Chondrocyte (in vitro differentiated cells): Measurements from ENCODE around the gene BTNL8. TPM values are rescaled to one million over a fixed set of nuclear protein-coding genes. Genes with fewer than 3 reads are reported as not detected.

Source experiments
- DNase-seq: peaks from one replicate; pipeline ENCODE4 v3.0.0; 2021; ENCODE audit warnings: mixed read lengths, low spot score
- H3K27ac Mint-ChIP-seq: one replicate; pipeline ENCODE4 v1.8.0; 2021; ENCODE audit warnings: mild to moderate bottlenecking, moderate library complexity, mixed read lengths; ENCODE audit not compliant: unreplicated experiment
- H3K27me3 Mint-ChIP-seq: 2 replicates; pipeline ENCODE4 v1.8.0; 2021; ENCODE audit warnings: low read depth, mixed read lengths
- H3K36me3 Mint-ChIP-seq: 2 replicates; pipeline ENCODE4 v1.8.0; 2021; ENCODE audit warnings: low read depth, mixed read lengths
- H3K4me1 Mint-ChIP-seq: 2 replicates; pipeline ENCODE4 v1.8.0; 2021; ENCODE audit warnings: low read depth, mild to moderate bottlenecking, mixed read lengths
- H3K4me3 Mint-ChIP-seq: one replicate; pipeline ENCODE4 v1.8.0; 2021; ENCODE audit warnings: mild to moderate bottlenecking, moderate library complexity, mixed read lengths; ENCODE audit not compliant: unreplicated experiment
- H3K9me3 Mint-ChIP-seq: 2 replicates; pipeline ENCODE4 v1.8.0; 2021; ENCODE audit warnings: low read depth, mixed read lengths
- total RNA-seq: library from RNA; stranded (reverse); gene quantifications from 3 replicates; pipeline ENCODE4 v1.2.1, GENCODE V29; 2021
- TF ChIP-seq, protein P1 (sequence below): fragments of 200-600 bp; sonication (generic); IDR thresholded peaks from 2 replicates; pipeline ENCODE4 v1.5.0; 2021; ENCODE audit warnings: antibody characterized with exemption, mild to moderate bottlenecking, moderate library complexity

Gene BTNL8
- total RNA-seq, 1 donor from 2014 or later = not detected

DNA sequence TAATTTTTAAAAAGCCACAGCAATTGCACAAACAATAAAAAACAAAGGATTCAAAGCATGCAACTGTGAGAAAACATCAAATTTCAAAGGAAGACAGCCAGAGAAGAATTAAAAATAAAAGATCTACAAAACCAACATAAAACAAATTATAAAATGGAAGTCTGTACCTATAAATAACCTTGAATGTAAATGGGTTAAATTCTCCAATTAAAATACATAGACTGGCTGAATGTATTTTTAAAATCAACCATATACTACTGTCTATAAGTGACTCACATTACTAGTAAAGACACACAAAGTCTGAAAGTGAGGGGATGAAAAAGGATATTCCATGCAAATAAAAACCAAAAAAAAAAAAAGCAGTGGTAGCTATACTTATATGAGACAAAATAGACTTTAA, 33.7 kb downstream of the BTNL8 start:
- Mint-ChIP-seq H3K4me3 (no peak overlapping the region), H3K36me3 (peaks cover under 1% of the 10 kb centered on the region), H3K9me3 (peaks cover 28% of the 10 kb centered on the region), H3K27ac (no peak overlapping the region), H3K4me1 (no peaks in the 10 kb centered on the region), H3K27me3 (peaks cover 12% of the 10 kb centered on the region)
- TF ChIP-seq, protein P1, sequence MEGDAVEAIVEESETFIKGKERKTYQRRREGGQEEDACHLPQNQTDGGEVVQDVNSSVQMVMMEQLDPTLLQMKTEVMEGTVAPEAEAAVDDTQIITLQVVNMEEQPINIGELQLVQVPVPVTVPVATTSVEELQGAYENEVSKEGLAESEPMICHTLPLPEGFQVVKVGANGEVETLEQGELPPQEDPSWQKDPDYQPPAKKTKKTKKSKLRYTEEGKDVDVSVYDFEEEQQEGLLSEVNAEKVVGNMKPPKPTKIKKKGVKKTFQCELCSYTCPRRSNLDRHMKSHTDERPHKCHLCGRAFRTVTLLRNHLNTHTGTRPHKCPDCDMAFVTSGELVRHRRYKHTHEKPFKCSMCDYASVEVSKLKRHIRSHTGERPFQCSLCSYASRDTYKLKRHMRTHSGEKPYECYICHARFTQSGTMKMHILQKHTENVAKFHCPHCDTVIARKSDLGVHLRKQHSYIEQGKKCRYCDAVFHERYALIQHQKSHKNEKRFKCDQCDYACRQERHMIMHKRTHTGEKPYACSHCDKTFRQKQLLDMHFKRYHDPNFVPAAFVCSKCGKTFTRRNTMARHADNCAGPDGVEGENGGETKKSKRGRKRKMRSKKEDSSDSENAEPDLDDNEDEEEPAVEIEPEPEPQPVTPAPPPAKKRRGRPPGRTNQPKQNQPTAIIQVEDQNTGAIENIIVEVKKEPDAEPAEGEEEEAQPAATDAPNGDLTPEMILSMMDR = no peak
- DNase-seq = no peak

DNA sequence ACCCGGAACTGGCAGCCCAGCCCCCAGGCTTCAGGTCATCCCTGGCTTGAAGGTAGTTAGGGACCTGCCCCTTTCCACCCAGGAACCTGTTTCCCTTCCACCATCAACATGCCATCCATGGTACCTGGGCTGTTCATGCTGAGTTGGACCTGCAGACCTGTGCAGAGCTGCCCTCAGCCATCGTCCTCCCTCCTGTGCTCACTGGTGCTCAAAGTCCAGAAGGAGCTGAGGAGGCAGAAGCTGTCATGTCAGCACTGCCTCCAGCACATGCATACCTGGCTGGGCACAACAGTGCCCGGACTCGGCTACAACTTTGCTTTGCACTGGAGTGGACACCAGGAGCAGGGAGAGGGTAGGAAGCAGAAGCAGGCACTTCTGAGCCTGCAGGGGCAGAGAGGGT, 36.2 kb downstream of the BTNL8 start:
- no peak overlapping the region for H3K4me3 Mint-ChIP-seq
- H3K9me3 Mint-ChIP-seq = peaks cover 40% of the 10 kb centered on the region
- TF ChIP-seq, protein P1 = no peak
- H3K27me3 Mint-ChIP-seq = peaks cover 5% of the 10 kb centered on the region
- no peak for DNase-seq
- no peak overlapping the region for H3K27ac Mint-ChIP-seq
- H3K4me1 Mint-ChIP-seq = no peaks in the 10 kb centered on the region
- peaks cover 5% of the 10 kb centered on the region for H3K36me3 Mint-ChIP-seq

DNA sequence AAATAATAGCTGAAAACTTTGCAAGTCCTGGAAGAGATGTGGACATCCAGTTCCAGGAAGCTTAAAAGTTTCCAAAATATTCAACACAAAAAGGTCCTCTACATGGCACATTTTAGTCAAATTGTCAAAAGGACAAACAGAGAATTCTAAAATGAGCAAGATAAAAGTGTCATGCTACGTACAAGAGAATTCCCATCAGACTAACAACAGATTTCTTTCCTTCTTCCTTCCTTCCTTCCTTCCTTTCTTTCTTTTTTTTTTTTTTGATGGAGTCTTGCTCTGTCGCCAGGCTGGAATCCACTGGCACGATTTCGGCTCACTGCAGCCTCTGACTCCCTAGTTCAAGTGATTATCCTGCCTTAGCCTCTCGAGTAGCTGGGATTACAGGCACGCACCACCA, 39.3 kb downstream of the BTNL8 start:
- peaks cover 48% of the 10 kb centered on the region for H3K9me3 Mint-ChIP-seq
- TF ChIP-seq, protein P1 = no peak
- H3K27ac Mint-ChIP-seq = no peak overlapping the region

DNA sequence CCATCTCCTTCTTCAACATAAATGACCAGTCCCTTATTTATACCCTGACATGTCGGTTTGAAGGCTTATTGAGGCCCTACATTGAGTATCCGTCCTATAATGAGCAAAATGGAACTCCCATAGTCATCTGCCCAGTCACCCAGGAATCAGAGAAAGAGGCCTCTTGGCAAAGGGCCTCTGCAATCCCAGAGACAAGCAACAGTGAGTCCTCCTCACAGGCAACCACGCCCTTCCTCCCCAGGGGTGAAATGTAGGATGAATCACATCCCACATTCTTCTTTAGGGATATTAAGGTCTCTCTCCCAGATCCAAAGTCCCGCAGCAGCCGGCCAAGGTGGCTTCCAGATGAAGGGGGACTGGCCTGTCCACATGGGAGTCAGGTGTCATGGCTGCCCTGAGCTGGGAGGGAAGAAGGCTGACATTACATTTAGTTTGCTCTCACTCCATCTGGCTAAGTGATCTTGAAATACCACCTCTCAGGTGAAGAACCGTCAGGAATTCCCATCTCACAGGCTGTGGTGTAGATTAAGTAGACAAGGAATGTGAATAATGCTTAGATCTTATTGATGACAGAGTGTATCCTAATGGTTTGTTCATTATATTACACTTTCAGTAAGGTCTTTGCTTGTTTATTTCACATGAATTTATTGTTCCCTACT, 51.5 kb downstream of the BTNL8 start:
- H3K4me3 Mint-ChIP-seq = no peak overlapping the region

More for the DNA sequence above, 39.3 kb downstream of the BTNL8 start:
- H3K36me3 Mint-ChIP-seq = peaks cover 5% of the 10 kb centered on the region
- no peaks in the 10 kb centered on the region for H3K4me1 Mint-ChIP-seq
- H3K27me3 Mint-ChIP-seq = peaks cover 6% of the 10 kb centered on the region
- DNase-seq = no peak
- H3K4me3 Mint-ChIP-seq = no peak overlapping the region

DNA sequence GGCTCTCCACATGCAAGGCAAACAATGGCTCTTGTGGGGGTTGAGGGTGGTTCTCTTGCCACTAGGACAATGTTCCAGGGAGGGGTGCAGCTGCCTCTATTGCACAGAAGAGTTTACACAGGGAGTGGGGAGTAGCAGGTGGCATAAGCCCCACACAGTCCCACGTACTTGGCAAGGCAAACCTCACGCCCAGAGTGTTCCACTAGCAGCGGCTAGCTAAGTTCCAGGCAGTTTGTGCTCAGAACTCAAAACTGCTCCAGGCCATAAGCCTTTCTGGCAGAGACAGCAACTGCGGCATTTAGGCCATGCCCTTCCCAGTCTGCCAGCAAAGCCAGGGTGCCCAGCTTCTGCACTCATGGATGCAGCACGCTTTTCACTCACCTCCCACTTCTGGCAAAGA, 60.7 kb downstream of the BTNL8 start:
- DNase-seq = no peak
- Mint-ChIP-seq H3K4me1 (peaks cover 17% of the 10 kb centered on the region), H3K36me3 (no peaks in the 10 kb centered on the region), H3K9me3 (no peaks in the 10 kb centered on the region), H3K27ac (peak overlapping the region; percentile 73), H3K4me3 (no peak overlapping the region), H3K27me3 (peaks cover 4% of the 10 kb centered on the region)
- TF ChIP-seq, protein P1 = no peak

More for the DNA sequence above, 51.5 kb downstream of the BTNL8 start:
- H3K9me3 Mint-ChIP-seq = peaks cover 2% of the 10 kb centered on the region
- no peak overlapping the region for H3K27ac Mint-ChIP-seq
- no peaks in the 10 kb centered on the region for H3K4me1 Mint-ChIP-seq
- peaks cover 7% of the 10 kb centered on the region for H3K27me3 Mint-ChIP-seq
- DNase-seq = no peak
- no peaks in the 10 kb centered on the region for H3K36me3 Mint-ChIP-seq
- TF ChIP-seq, protein P1 = no peak
